B cell (primary cell): ENCODE results near the gene PRXL2B. TPM values are rescaled to one million over a fixed set of nuclear protein-coding genes. Genes with fewer than 3 reads are reported as not detected.

ENCODE experiments used
- ATAC-seq: fragments of 200-7000 bp; cut with Tn5 transposase; one replicate; pipeline ENCODE4 v1.10.0; 2021; ENCODE audit warnings: low read depth, mild to moderate bottlenecking, moderate number of reproducible peaks, moderate library complexity
- CTCF ChIA-PET: fragments of 350-600 bp; sonication (Branson Sonifier 250); formaldehyde crosslinking; loops from one replicate; lab custom pipeline; 2021; ENCODE audit warnings: antibody characterized with exemption, inconsistent platforms; lab: Charles Lee
- POLR2A ChIA-PET: fragments of 350-600 bp; sonication (Branson Sonifier 250); formaldehyde crosslinking; loops from one replicate; lab custom pipeline; 2021; ENCODE audit warnings: antibody characterized with exemption; lab: Charles Lee
- DNase-seq: peaks from one replicate; pipeline ENCODE4 v3.0.0; 2013
- H2AFZ ChIP-seq: 2 replicates; pipeline ENCODE4 v1.6.1; 2012; ENCODE audit warnings: mild to moderate bottlenecking, low read depth, low read length; ENCODE audit not compliant: insufficient read depth, poor library complexity, severe bottlenecking
- H3K27ac ChIP-seq, 2 donors: 1 replicate in 1 of 2; 2 replicates in 1 of 2; pipeline ENCODE4 v1.5.1; 2012 to 2013; ENCODE audit warnings: low read length in 2 of 2, mild to moderate bottlenecking in 2 of 2, moderate library complexity in 1 of 2
- H3K27me3 ChIP-seq, 4 experiments: fragments of 200-600 bp in 1 of 4; sonication (generic) in 1 of 4; replicated peaks in 1 of 4; 1 replicate in 2 of 4; 2 replicates in 2 of 4; pipeline versions ENCODE4 v1.6.1 to v1.7.0; 2013 to 2016; ENCODE audit warnings: low read length in 3 of 4, mild to moderate bottlenecking in 2 of 4, mixed read lengths in 1 of 4, moderate library complexity in 1 of 4; ENCODE audit not compliant: insufficient read depth in 4 of 4, control insufficient read depth in 3 of 4; ENCODE audit errors: control extremely low read depth in 1 of 4
- H3K36me3 ChIP-seq, 2 experiments: replicated peaks in 1 of 2; 1 replicate in 1 of 2; 2 replicates in 1 of 2; pipeline versions ENCODE4 v1.6.1 to v1.7.1; 2013; ENCODE audit warnings: low read length in 1 of 2; ENCODE audit not compliant: insufficient read depth in 2 of 2, control insufficient read depth in 1 of 2; ENCODE audit errors: control extremely low read depth in 1 of 2, extremely low read depth in 1 of 2
- H3K4me1 ChIP-seq, 2 donors: fragments of 200-600 bp in 1 of 2; sonication (generic) in 1 of 2; 1 replicate in 1 of 2; 2 replicates in 1 of 2; pipeline versions ENCODE4 v1.5.1 to v1.6.1; 2013 to 2017; ENCODE audit warnings: low read length in 2 of 2; ENCODE audit not compliant: control insufficient read depth in 2 of 2, insufficient read depth in 2 of 2
- H3K4me2 ChIP-seq: replicated peaks from 2 replicates; pipeline ENCODE3; 2012; ENCODE audit warnings: mild to moderate bottlenecking, low read depth, low read length; ENCODE audit not compliant: poor library complexity, severe bottlenecking
- H3K4me3 ChIP-seq, 5 experiments: fragments of 200-600 bp in 1 of 5; sonication (generic) in 1 of 5; 1 replicate in 3 of 5; 2 replicates in 2 of 5; pipeline versions ENCODE4 v1.5.1 to v1.7.0; 2011 to 2016; ENCODE audit warnings: low read length in 4 of 5, mild to moderate bottlenecking in 4 of 5, low read depth in 2 of 5, control low read depth in 1 of 5, moderate library complexity in 1 of 5; ENCODE audit not compliant: insufficient read depth in 1 of 5; ENCODE audit errors: control extremely low read depth in 1 of 5, extremely low read depth in 1 of 5
- H3K79me2 ChIP-seq: fragments of 200-600 bp; sonication (generic); one replicate; pipeline ENCODE4 v1.6.0; 2016; ENCODE audit warnings: low read length; ENCODE audit not compliant: control insufficient read depth, insufficient read depth
- H3K9ac ChIP-seq: fragments of 200-600 bp; sonication (generic); 2 replicates; pipeline ENCODE4 v1.6.1; 2017; ENCODE audit warnings: mild to moderate bottlenecking, low read length, moderate library complexity
- H3K9me3 ChIP-seq, 3 donors: one replicate each; pipeline versions ENCODE4 v1.6.1 to v1.7.1; 2013; ENCODE audit warnings: low read length in 2 of 3; ENCODE audit not compliant: control insufficient read depth in 2 of 3, insufficient read depth in 1 of 3; ENCODE audit errors: control extremely low read depth in 1 of 3
- H4K20me1 ChIP-seq: 2 replicates; pipeline ENCODE4 v1.6.0; 2012; ENCODE audit warnings: mild to moderate bottlenecking, low read length; ENCODE audit not compliant: insufficient read depth, control insufficient read depth, poor library complexity, severe bottlenecking
- H3K27ac Mint-ChIP-seq: one replicate; pipeline ENCODE4 v1.8.0; 2021; ENCODE audit warnings: mixed read lengths
- H3K27me3 Mint-ChIP-seq: one replicate; pipeline ENCODE4 v1.8.0; 2021; ENCODE audit warnings: mixed read lengths
- H3K4me1 Mint-ChIP-seq: one replicate; pipeline ENCODE4 v1.8.0; 2021; ENCODE audit warnings: mixed read lengths
- H3K4me3 Mint-ChIP-seq: one replicate; pipeline ENCODE4 v1.8.0; 2021; ENCODE audit warnings: mixed read lengths
- H3K9me3 Mint-ChIP-seq: one replicate; pipeline ENCODE4 v1.8.0; 2022; ENCODE audit warnings: mixed read lengths; ENCODE audit not compliant: insufficient read depth
- CTCF ChIP-seq: fragments of 200-600 bp; IDR thresholded peaks from one replicate; pipeline ENCODE4 v1.8.0; 2022; ENCODE audit warnings: antibody characterized with exemption, mild to moderate bottlenecking
- EZH2 ChIP-seq: IDR thresholded peaks from 2 replicates; pipeline ENCODE4 v1.6.1; 2012; ENCODE audit warnings: borderline replicate concordance, low read depth, mild to moderate bottlenecking, moderate library complexity, low read length; ENCODE audit not compliant: insufficient read depth, poor library complexity, severe bottlenecking
- WGBS: methylation state at CpG from one replicate; pipeline ENCODE4 v1.1.5; 2013; ENCODE audit warnings: missing lambda C conversion rate; ENCODE audit not compliant: insufficient coverage; 5-methylcytosine and 5-hydroxymethylcytosine counted together
- intact Hi-C: fragments of 100-400 bp; cut with micrococcal nuclease; formaldehyde crosslinking; loops from one replicate; pipeline ENCODE4 v1.10.0; 2022
- polyA plus RNA-seq: library from polyadenylated mRNA; depleted of rRNA; stranded (reverse); fragments of >200 nt; gene quantifications from 2 replicates; pipeline ENCODE4 v1.2.3, GENCODE V29; 2012
- total RNA-seq, 2 donors: library from RNA; stranded (reverse); fragments of 120-200 nt in 1 of 2; gene quantifications; 1 replicate in 1 of 2; 2 replicates in 1 of 2; pipeline versions ENCODE4 v1.2.3 to v1.2.4, GENCODE V29; 2013 to 2022

PRXL2B gene
- total and polyA plus RNA-seq, 2 donors (not counting 1 experiment from before 2014, with no cell fraction given): 13.0 to 27.0 TPM

DNA sequence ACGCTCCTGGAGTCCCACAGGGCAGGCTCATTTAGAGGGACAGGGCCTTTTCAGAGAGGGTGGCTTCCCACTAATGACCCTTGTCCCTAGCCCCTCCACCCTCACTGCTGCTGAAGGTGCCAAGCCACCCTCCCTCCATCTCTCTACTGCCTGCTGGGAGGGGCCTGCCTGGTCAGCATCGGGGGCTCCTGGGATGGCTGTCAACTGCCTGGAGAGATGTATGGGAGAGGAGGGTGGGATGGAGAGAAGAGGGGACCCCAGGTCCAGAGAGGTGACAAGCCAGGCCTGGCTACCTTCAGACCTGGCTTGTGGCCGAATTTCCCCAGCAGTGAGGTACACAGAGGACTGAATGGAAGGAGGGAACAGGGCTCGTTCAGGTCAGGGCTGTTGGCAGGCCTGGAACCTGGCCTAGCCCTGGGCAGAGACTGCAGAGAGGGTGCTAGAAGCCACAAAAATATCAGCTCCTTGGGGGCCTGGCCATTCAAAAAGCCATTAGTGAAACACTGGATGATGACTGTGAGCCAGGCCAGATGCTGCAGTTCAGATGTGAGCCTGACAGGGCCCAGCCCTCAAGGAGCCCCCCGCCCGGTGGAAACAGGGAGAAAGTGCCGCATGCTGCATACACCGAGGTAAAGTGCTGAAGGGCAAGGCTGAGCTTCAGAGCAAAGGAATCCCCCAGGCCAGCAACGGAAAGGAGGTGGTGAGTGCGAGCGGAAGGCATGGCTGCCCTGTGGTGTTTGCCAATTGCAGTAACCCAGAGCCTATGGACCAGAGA, 26.2 kb downstream of the PRXL2B start:
- POLR2A ChIA-PET: no interaction called here
- no peak overlapping the region for H3K4me3 Mint-ChIP-seq

More for the DNA sequence above, 26.2 kb downstream of the PRXL2B start:
- Histone ChIP-seq H3K9ac (no peak overlapping the region), H3K4me2 (no peak overlapping the region), H2AFZ (no peak overlapping the region), H3K36me3 (no peaks in the 10 kb centered on the region), H3K4me1 (no peaks in the 10 kb centered on the region), H3K4me3 (no peak overlapping the region), H3K27me3 (peaks cover 0 to 27% (median 3%) of the 10 kb centered on the region in 4 experiments), H3K9me3 (peaks cover 4 to 27% (median 8%) of the 10 kb centered on the region in 3 donors), H3K27ac (no peak overlapping the region), H4K20me1 (no peaks in the 10 kb centered on the region), H3K79me2 (no peaks in the 10 kb centered on the region)
- peaks cover 15% of the 10 kb centered on the region for H3K9me3 Mint-ChIP-seq
- DNase-seq (no peak), ATAC-seq (no peak)
- 84% methylated on average over 11 of the region's 11 CpGs for WGBS
- CTCF ChIA-PET: no interaction called here
- H3K4me1 Mint-ChIP-seq: no peaks in the 10 kb centered on the region
- intact Hi-C loops: no loop called here
- peaks cover 32% of the 10 kb centered on the region for H3K27me3 Mint-ChIP-seq
- TF ChIP-seq CTCF (no peak), EZH2 (no peak)
- H3K27ac Mint-ChIP-seq: no peak overlapping the region
